ENCODE results near the gene ZNF280B.

ZNF280B gene

GRCh38 chr22:22460060-22460459 is 48.5 kb downstream of the ZNF280B start:
- Histone ChIP-seq H3K9me3 (ENCODE audit: insufficient read depth, low read length, severe bottlenecking) (peaks cover 26% of the 10 kb centered on the region), H2AFZ (ENCODE audit: low read depth, low read length) (no peak overlapping the region), H4K20me1 (ENCODE audit: insufficient read depth, low read length) (no peaks in the 10 kb centered on the region), H3K27ac (ENCODE audit: low read length) (no peak overlapping the region), H3K27me3 (ENCODE audit: insufficient read depth, low read length, poor library complexity) (no peaks in the 10 kb centered on the region), H3K9ac (ENCODE audit: low read depth, low read length) (no peak overlapping the region), H3K4me2 (ENCODE audit: insufficient read depth, low read length) (no peak overlapping the region), H3K4me3 (ENCODE audit: low read depth in 1 of 2, low read length in 2 of 2) (no peak overlapping the region), H3K4me1 (ENCODE audit: insufficient read depth, low read length) (no peaks in the 10 kb centered on the region), H3K79me2 (ENCODE audit: insufficient read depth, low read length) (no peaks in the 10 kb centered on the region), H3K36me3 (ENCODE audit: insufficient read depth, low read length) (no peaks in the 10 kb centered on the region)
- ATAC-seq (ENCODE audit: insufficient read depth, low read depth): no peak
- TF ChIP-seq EZH2 (IDR thresholded peaks at IDR 0.05; ENCODE audit: borderline replicate concordance, low read depth, low read length, severe bottlenecking) (no peak), CTCF (IDR thresholded peaks at IDR 0.05; ENCODE audit: borderline replicate concordance, extremely low read depth, low read length, poor library complexity, severe bottlenecking) (no peak)
- no peak for DNase-seq

GRCh38 chr22:22458896-22459588 is 49.5 kb downstream of the ZNF280B start:
- no peak overlapping the region for H3K9ac ChIP-seq (ENCODE audit: low read depth, low read length)
- no peaks in the 10 kb centered on the region for H4K20me1 ChIP-seq (ENCODE audit: insufficient read depth, low read length)
- no peaks in the 10 kb centered on the region for H3K27me3 ChIP-seq (ENCODE audit: insufficient read depth, low read length, poor library complexity)
- H3K4me2 ChIP-seq (ENCODE audit: insufficient read depth, low read length): no peak overlapping the region
- H3K4me3 ChIP-seq (ENCODE audit: low read depth in 1 of 2, low read length in 2 of 2): no peak overlapping the region
- DNase-seq (no peak), ATAC-seq (ENCODE audit: insufficient read depth, low read depth) (no peak)
- no peak overlapping the region for H2AFZ ChIP-seq (ENCODE audit: low read depth, low read length)
- H3K9me3 ChIP-seq (ENCODE audit: insufficient read depth, low read length, severe bottlenecking): peaks cover 26% of the 10 kb centered on the region
- no peaks in the 10 kb centered on the region for H3K4me1 ChIP-seq (ENCODE audit: insufficient read depth, low read length)
- TF ChIP-seq EZH2 (IDR thresholded peaks at IDR 0.05; ENCODE audit: borderline replicate concordance, low read depth, low read length, severe bottlenecking): no peak
- TF ChIP-seq CTCF (IDR thresholded peaks at IDR 0.05; ENCODE audit: borderline replicate concordance, extremely low read depth, low read length, poor library complexity, severe bottlenecking): no peak
- H3K79me2 ChIP-seq (ENCODE audit: insufficient read depth, low read length): no peaks in the 10 kb centered on the region
- H3K27ac ChIP-seq (ENCODE audit: low read length): no peak overlapping the region
- no peaks in the 10 kb centered on the region for H3K36me3 ChIP-seq (ENCODE audit: insufficient read depth, low read length)

GRCh38 chr22:22458387-22458786 is 50.2 kb downstream of the ZNF280B start:
- Histone ChIP-seq H2AFZ (ENCODE audit: low read depth, low read length) (no peak overlapping the region), H3K4me2 (ENCODE audit: insufficient read depth, low read length) (no peak overlapping the region), H3K27ac (ENCODE audit: low read length) (no peak overlapping the region), H3K27me3 (ENCODE audit: insufficient read depth, low read length, poor library complexity) (no peaks in the 10 kb centered on the region), H4K20me1 (ENCODE audit: insufficient read depth, low read length) (no peaks in the 10 kb centered on the region), H3K79me2 (ENCODE audit: insufficient read depth, low read length) (no peaks in the 10 kb centered on the region), H3K36me3 (ENCODE audit: insufficient read depth, low read length) (no peaks in the 10 kb centered on the region), H3K9ac (ENCODE audit: low read depth, low read length) (no peak overlapping the region), H3K9me3 (ENCODE audit: insufficient read depth, low read length, severe bottlenecking) (peaks cover 30% of the 10 kb centered on the region), H3K4me3 (ENCODE audit: low read depth in 1 of 2, low read length in 2 of 2) (no peak overlapping the region), H3K4me1 (ENCODE audit: insufficient read depth, low read length) (no peaks in the 10 kb centered on the region)
- ATAC-seq (ENCODE audit: insufficient read depth, low read depth): no peak
- TF ChIP-seq EZH2 (IDR thresholded peaks at IDR 0.05; ENCODE audit: borderline replicate concordance, low read depth, low read length, severe bottlenecking): no peak
- TF ChIP-seq CTCF (IDR thresholded peaks at IDR 0.05; ENCODE audit: borderline replicate concordance, extremely low read depth, low read length, poor library complexity, severe bottlenecking): no peak
- no peak for DNase-seq

All from DND-41 (cell line).